Bronchial epithelial cell (primary cell): ENCODE results near the gene RALGPS1. TPM values are rescaled to one million over a fixed set of nuclear protein-coding genes. Genes with fewer than 3 reads are reported as not detected.

Experiments used
- DNase-seq: peaks from one replicate; pipeline ENCODE4 v3.0.0-alpha.2; 2010; ENCODE audit warnings: low read depth
- FAIRE-seq: peaks from 2 replicates; lab custom pipeline; 2011; peaks lifted over from hg19 to GRCh38; lab: Jason Lieb, UNC
- H3K27me3 ChIP-seq: 2 replicates; pipeline ENCODE4 v1.5.1; 2011; ENCODE audit warnings: low read length; ENCODE audit not compliant: control insufficient read depth, insufficient read depth
- H3K36me3 ChIP-seq: 2 replicates; pipeline ENCODE4 v1.5.1; 2011; ENCODE audit warnings: low read length; ENCODE audit not compliant: control insufficient read depth, insufficient read depth
- H3K4me3 ChIP-seq: 2 replicates; pipeline ENCODE4 v1.5.1; 2011; ENCODE audit warnings: mild to moderate bottlenecking, low read depth, low read length, control low read depth
- CTCF ChIP-seq: IDR thresholded peaks from 2 replicates; pipeline ENCODE4 v1.5.1; 2011; ENCODE audit warnings: mild to moderate bottlenecking, moderate library complexity, low read length, control low read depth, inconsistent platforms; ENCODE audit not compliant: insufficient read depth, severe bottlenecking
- total RNA-seq: library from RNA; depleted of rRNA; stranded (reverse); fragments of >200 nt; gene quantifications from 2 replicates; pipeline ENCODE4 v1.2.1, GENCODE V29; 2014

Gene RALGPS1
- total RNA-seq, 1 donor from 2014 or later: 3.2 TPM

DNA sequence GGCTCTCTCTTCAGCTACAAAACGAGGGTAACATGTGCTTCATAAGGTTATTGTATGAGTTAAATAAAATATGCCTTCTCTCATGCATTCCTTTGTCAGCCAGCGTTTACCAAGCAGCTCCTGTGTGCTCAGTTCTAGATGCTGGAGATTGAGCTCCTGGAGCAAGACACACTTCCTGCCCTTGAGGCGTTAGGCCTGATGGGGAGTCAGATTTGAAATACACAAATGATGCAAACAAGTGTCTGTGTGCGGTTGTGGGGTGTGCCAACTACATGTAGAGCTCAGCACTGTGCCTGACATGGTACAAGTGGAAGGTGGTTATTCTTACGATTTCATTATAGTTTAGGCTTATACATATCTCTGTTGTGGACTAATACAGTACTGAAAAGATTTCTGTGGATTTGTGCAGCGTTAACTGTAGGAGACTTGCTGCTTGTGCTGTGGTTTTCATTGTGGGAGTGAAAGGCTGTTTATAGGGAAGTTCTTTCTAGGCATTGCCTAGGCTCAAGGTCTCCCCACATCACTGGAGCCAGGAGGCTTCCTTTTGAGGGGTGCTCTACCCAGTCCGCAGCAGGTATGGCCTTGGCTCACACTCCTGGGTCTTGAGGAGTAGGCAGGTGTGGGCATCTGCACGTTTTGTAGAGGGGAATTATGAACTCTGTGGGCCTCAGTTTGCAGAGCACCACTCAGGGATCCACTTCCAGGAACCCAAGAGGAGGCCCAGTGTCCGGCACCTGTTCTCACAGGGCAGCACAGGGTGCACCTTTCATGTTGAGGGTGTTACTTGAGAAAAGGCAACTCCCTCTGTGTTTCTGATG, 247.7 kb downstream of the RALGPS1 start:
- no peak overlapping the region for H3K4me3 ChIP-seq
- FAIRE-seq (no peak), DNase-seq (no peak)
- H3K36me3 ChIP-seq: no peaks in the 10 kb centered on the region
- peaks cover 2% of the 10 kb centered on the region for H3K27me3 ChIP-seq
- no peak for TF ChIP-seq CTCF

DNA sequence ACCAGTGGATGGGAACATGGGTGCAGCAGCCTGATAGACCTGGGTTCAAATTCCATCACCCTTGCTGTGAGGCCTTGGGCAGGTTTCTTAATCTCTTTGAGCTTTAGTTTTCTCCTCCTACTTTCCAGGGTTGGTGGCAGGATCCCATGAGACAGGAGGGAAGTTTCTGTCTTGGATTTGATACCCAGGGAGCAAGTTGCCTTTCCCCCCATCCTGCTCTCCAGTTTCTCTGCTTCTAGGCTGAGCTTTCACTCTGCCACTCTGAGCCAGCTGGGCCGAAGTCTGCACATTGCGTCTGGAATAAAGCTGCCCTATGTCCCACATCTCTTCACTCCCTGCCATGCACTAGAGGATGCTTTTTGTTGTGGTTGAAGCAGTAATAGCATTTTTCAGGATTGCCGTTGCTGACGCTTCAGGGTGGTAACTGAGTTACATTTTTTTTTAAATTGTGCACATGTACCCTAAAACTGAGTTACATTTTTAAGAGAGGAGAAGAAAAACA, 248.3 kb downstream of the RALGPS1 start:
- no peak overlapping the region for H3K4me3 ChIP-seq
- FAIRE-seq (no peak), DNase-seq (no peak)
- TF ChIP-seq CTCF: no peak
- H3K27me3 ChIP-seq: peaks cover 2% of the 10 kb centered on the region
- H3K36me3 ChIP-seq: no peaks in the 10 kb centered on the region

DNA sequence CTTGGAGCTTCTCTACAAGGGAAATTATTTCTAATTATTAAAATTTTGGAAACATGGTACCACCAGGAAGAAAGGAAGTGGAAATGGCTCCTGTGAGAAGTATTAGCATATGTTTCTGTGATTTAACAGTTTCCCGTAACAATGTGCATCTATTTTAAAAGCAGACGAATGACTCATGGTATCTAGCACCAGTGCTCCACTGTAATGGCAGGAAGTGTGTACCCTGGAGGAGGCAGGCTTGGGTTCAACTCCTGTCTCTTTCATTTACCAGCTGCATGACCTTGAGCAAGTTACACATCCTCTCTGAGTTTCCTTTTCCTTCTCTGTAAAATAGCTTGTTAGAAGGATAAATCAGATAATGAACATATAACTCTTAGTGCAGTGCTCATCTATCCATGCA, 248.8 kb downstream of the RALGPS1 start:
- no peak for TF ChIP-seq CTCF
- FAIRE-seq (no peak), DNase-seq (peak; percentile 62)

DNA sequence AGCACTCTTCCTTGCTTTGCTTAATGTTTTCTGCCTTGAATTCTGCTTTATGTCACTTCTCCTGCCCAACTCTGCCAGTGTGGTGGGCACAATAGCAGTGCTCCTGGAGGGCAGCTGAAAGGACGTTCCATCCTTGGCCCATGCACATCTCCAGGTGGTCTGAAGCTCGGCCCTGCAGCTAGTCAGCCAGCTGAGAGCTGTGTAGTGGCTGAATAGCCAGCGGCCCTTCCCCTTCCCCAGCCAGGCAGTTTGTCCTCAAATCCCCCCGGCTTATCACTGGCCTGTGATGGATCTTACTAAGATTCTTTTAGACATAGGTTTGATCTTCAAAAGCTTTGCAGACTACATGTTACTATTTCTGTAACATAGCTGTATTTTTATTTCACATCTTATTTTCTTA, 250.5 kb downstream of the RALGPS1 start:
- no peak for FAIRE-seq
- DNase-seq: no peak
- no peaks in the 10 kb centered on the region for H3K36me3 ChIP-seq
- TF ChIP-seq CTCF: no peak
- H3K27me3 ChIP-seq: peaks cover 2% of the 10 kb centered on the region
- H3K4me3 ChIP-seq: no peak overlapping the region

More for the DNA sequence above, 248.8 kb downstream of the RALGPS1 start:
- Histone ChIP-seq H3K36me3 (no peaks in the 10 kb centered on the region), H3K27me3 (peaks cover 2% of the 10 kb centered on the region), H3K4me3 (no peak overlapping the region)

DNA sequence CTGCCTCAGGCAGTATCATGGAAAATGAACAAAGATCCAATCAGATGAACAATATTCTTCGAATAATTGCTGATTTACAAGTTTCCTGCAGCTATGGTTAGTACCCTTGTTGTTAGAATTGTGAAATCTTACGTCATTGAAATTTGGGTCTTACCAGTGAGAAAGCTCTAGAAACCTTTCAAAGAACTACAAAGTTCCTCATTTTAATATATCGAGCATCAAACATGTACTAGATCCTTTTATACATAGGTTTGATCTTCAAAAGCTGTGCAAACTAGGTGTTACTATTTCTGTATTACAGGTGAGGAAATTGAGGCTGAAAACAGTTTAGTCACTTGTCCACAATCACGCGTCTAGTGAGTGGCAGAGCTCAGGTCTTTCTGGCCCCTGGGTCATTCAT, 251.5 kb downstream of the RALGPS1 start:
- FAIRE-seq: no peak
- DNase-seq: no peak
- Histone ChIP-seq H3K4me3 (no peak overlapping the region), H3K27me3 (no peaks in the 10 kb centered on the region), H3K36me3 (no peaks in the 10 kb centered on the region)
- no peak for TF ChIP-seq CTCF
